Measurements from ENCODE around the gene PRDM11.

DNA sequence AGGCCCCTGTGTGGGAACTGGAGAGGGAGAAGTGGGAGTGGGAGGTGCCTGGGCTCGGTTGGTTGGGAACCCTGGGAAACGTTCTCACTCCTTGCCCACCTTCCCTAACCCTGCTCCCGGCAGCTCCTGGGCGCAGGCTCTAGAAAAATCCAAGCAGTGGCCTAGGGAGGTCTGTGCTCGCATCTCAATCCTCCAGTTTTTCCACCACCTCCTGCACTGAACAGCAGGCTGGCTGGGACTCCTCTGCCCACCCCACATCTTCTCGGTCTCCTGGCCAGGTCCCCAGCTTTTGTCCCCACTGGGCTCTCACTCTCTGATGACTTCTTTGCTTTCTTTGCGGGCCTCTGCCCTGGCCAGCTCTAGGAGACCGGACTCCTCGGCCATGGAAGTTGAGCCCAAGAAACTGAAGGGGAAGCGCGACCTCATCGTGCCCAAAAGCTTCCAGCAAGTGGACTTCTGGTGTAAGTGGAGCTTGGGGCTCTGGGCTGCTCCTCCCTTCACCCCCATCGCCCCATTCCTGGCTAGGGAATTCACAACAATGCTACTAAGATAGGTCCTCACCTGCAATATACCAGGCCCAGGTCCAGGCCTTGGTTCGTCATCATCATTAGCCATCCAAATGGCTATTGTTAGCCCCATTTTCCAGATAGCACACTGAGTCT, 35.6 kb downstream of the PRDM11 start:
- TF ChIP-seq CTCF (IDR thresholded peaks at IDR 0.05) (no peak), POLR2AphosphoS5 (IDR thresholded peaks at IDR 0.05; ENCODE audit: low read depth, low read length) (no peak), SIN3A (IDR thresholded peaks at IDR 0.05; ENCODE audit: borderline replicate concordance, insufficient read depth, low read depth, low read length) (no peak), TCF7L2 (IDR thresholded peaks at IDR 0.05; ENCODE audit: low read depth, low read length) (no peak)
- TF ChIP-seq, protein P1, sequence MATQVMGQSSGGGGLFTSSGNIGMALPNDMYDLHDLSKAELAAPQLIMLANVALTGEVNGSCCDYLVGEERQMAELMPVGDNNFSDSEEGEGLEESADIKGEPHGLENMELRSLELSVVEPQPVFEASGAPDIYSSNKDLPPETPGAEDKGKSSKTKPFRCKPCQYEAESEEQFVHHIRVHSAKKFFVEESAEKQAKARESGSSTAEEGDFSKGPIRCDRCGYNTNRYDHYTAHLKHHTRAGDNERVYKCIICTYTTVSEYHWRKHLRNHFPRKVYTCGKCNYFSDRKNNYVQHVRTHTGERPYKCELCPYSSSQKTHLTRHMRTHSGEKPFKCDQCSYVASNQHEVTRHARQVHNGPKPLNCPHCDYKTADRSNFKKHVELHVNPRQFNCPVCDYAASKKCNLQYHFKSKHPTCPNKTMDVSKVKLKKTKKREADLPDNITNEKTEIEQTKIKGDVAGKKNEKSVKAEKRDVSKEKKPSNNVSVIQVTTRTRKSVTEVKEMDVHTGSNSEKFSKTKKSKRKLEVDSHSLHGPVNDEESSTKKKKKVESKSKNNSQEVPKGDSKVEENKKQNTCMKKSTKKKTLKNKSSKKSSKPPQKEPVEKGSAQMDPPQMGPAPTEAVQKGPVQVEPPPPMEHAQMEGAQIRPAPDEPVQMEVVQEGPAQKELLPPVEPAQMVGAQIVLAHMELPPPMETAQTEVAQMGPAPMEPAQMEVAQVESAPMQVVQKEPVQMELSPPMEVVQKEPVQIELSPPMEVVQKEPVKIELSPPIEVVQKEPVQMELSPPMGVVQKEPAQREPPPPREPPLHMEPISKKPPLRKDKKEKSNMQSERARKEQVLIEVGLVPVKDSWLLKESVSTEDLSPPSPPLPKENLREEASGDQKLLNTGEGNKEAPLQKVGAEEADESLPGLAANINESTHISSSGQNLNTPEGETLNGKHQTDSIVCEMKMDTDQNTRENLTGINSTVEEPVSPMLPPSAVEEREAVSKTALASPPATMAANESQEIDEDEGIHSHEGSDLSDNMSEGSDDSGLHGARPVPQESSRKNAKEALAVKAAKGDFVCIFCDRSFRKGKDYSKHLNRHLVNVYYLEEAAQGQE (IDR thresholded peaks at IDR 0.05; ENCODE audit: insufficient read depth in 1 of 2, low read depth in 2 of 2, low read length in 1 of 2), result no peak
